Stomach (tissue), 4 donors: ENCODE data around the gene NAV1.

Experiments used
- EP300 ChIP-seq: sonication (generic); formaldehyde crosslinking; IDR thresholded peaks from one replicate; pipeline ENCODE4 v1.6.1; 2017; ENCODE audit warnings: antibody characterized with exemption
- POLR2A ChIP-seq, 4 donors: fragments of 450-650 bp; IDR thresholded peaks; one replicate each; pipeline ENCODE4 v1.6.1; 2016; ENCODE audit warnings: antibody characterized with exemption in 4 of 4, control low read depth in 2 of 4, mild to moderate bottlenecking in 1 of 4, moderate library complexity in 1 of 4
- TF ChIP-seq, protein P1 (sequence below), 7 experiments: fragments of 450-650 bp in 4 of 7; fragments of 200-600 bp in 3 of 7; sonication (generic) in 3 of 7; IDR thresholded peaks; one replicate each; pipeline ENCODE4 v1.5.1; 2016 to 2019; ENCODE audit warnings: antibody characterized with exemption in 7 of 7, control low read depth in 2 of 7, mild to moderate bottlenecking in 1 of 7

DNA sequence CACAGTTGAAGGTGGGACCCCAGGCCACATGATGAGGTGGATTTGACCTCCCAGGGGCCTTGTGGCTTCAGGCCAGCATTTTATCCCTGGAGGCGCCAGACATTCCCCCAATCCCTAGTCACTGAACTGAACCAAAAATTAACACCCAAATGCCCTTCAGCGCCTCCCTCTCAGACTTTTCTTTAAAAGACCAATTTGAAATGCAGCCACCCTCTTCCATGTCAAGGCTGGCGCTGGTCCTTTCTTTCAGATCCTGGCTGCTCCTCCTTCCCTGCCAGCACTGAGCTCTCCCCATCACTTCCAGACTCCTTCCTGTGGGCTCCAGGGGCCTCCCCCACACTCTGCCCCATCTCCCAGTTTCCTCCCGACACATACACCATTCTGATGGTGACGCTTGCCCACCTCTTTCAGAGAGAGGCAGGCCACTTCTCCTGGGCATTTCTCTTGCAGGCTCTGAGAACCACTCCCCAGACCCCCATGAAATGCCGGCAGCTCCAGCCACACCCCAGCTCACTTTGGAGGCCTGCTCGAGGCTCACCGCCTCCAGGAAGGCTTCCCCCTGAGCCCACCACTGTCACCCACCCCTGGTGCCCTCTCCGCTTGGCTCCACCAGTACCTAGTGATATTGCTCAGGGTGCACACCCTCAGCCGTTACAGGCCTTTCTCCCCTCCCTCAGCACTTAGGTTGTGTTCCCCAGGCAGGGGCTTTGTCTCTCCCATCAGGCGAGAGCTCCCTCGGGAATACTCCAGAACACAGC is 27.0 kb downstream of the NAV1 start:
- TF ChIP-seq, protein P1, sequence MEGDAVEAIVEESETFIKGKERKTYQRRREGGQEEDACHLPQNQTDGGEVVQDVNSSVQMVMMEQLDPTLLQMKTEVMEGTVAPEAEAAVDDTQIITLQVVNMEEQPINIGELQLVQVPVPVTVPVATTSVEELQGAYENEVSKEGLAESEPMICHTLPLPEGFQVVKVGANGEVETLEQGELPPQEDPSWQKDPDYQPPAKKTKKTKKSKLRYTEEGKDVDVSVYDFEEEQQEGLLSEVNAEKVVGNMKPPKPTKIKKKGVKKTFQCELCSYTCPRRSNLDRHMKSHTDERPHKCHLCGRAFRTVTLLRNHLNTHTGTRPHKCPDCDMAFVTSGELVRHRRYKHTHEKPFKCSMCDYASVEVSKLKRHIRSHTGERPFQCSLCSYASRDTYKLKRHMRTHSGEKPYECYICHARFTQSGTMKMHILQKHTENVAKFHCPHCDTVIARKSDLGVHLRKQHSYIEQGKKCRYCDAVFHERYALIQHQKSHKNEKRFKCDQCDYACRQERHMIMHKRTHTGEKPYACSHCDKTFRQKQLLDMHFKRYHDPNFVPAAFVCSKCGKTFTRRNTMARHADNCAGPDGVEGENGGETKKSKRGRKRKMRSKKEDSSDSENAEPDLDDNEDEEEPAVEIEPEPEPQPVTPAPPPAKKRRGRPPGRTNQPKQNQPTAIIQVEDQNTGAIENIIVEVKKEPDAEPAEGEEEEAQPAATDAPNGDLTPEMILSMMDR (IDR thresholded peaks at IDR 0.05): no peak
- no peak for TF ChIP-seq POLR2A (IDR thresholded peaks at IDR 0.05)
- TF ChIP-seq EP300: no peak
